H1 (cell line): ENCODE results near the gene RABEP2. TPM values are rescaled to one million over a fixed set of nuclear protein-coding genes. Genes with fewer than 3 reads are reported as not detected.

Source experiments
- ASH2L ChIP-seq: fragments of 200-600, 300-600 bp; sonication (generic); IDR thresholded peaks from one replicate; pipeline ENCODE4 v1.7.1; 2017; ENCODE audit warnings: low read length
- CHD1 ChIP-seq: IDR thresholded peaks from 2 replicates; pipeline ENCODE4 v1.6.1; 2012; ENCODE audit warnings: low read depth, low read length, improper control_type of control experiment
- EP300 ChIP-seq, 2 experiments: IDR thresholded peaks; 1 replicate in 1 of 2; 2 replicates in 1 of 2; pipeline ENCODE4 v1.6.1; 2011 to 2012; ENCODE audit warnings: low read depth in 2 of 2, low read length in 2 of 2, mild to moderate bottlenecking in 2 of 2, borderline replicate concordance in 1 of 2, inconsistent platforms in 1 of 2, moderate library complexity in 1 of 2
- RBBP5 ChIP-seq: IDR thresholded peaks from 2 replicates; pipeline ENCODE4 v1.7.1; 2012; ENCODE audit warnings: low read depth, mild to moderate bottlenecking, inconsistent platforms, low read length, moderate library complexity, borderline replicate concordance
- RFX5 ChIP-seq: IDR thresholded peaks from 2 replicates; pipeline ENCODE4 v1.6.1; 2011; ENCODE audit warnings: low read depth, low read length, improper control_type of control experiment, borderline replicate concordance
- SIN3A ChIP-seq, 2 experiments: IDR thresholded peaks in 1 of 2; conservative IDR thresholded peaks in 1 of 2; 2 replicates each; pipeline ENCODE4 v1.6.1; 2011 to 2012; ENCODE audit warnings: low read length in 2 of 2, improper control_type of control experiment in 1 of 2, low read depth in 1 of 2, mild to moderate bottlenecking in 1 of 2
- SIRT6 ChIP-seq: IDR thresholded peaks from one replicate; pipeline ENCODE4 v1.7.1; 2012; ENCODE audit warnings: low read length, inconsistent platforms
- TCF12 ChIP-seq: IDR thresholded peaks from 2 replicates; pipeline ENCODE4 v1.6.1; 2011; ENCODE audit warnings: low read depth, mild to moderate bottlenecking, low read length
- polyA plus RNA-seq, 7 experiments: library from polyadenylated mRNA; depleted of rRNA in 3 of 7; stranded (reverse) in 5 of 7; unstranded in 2 of 7; fragments of >200 nt in 5 of 7; fragments of 200-250 nt in 2 of 7; gene quantifications; 1 replicate in 5 of 7; 2 replicates in 1 of 7; 4 replicates in 1 of 7; pipeline versions ENCODE4 v1.2.1 to v1.2.3, GENCODE V29; 2011 to 2013; ENCODE audit warnings: missing spikeins in 2 of 7, mixed read lengths in 2 of 7
- total RNA-seq: library from RNA; stranded (reverse); fragmentation: NEBNext Ultra II Directional; extraction: Animal tissue kit (Norgen Biotek cat#: 25700); gene quantifications from 2 replicates; pipeline ENCODE4 v1.2.1, GENCODE V29; 2021

Gene RABEP2
- total and polyA plus RNA-seq, 2 of the 8 experiments (the other 6 are each of a cell fraction or from before 2014, with no cell fraction given), result 10.4 to 14.9 TPM

GRCh38 chr16:28878083-28878926, 46.7 kb downstream of the RABEP2 start, which contains the start of gene ATP2A1 (continued):
- no peak for TF ChIP-seq SIN3A (conservative IDR thresholded peaks at IDR 0.05 in 1 of 2, IDR thresholded peaks at IDR 0.05 in 1 of 2; ENCODE audit: low read depth in 1 of 2, low read length in 2 of 2)
- no peak for TF ChIP-seq ASH2L
- no peak for TF ChIP-seq RFX5
- TF ChIP-seq RBBP5, result no peak
- TF ChIP-seq EP300 (IDR thresholded peaks at IDR 0.05; ENCODE audit: borderline replicate concordance in 1 of 2, low read depth in 2 of 2, low read length in 2 of 2), result no peak
- TF ChIP-seq CHD1, result no peak
- TF ChIP-seq SIRT6, result no peak
- no peak for TF ChIP-seq TCF12
